HG03103 (cell line): Measurements from ENCODE around the gene COG2.
"Not testable (repeated sequence)": the region's sequence is repeated elsewhere in the genome, so short reads cannot be mapped to it uniquely, and the experiment has no call there.

Source experiments
- ATAC-seq: cut with Tn5 transposase; IDR thresholded peaks from one replicate; pipeline ENCODE4 v1.9.1; 2021; ENCODE audit warnings: low read depth; ENCODE audit not compliant: unreplicated experiment

COG2 gene

GRCh38 chr1:230642263-230642959, at the start of gene COG2:
TSS of gene COG2 (plus strand) at chr1:230642481. CDS start at chr1:230642607, 126 bp downstream.
- peak; percentile 93 for ATAC-seq

GRCh38 chr1:230592848-230593414, 49.4 kb upstream of the COG2 start:
- no peak for ATAC-seq

- no peak for ATAC-seq
These were observed 48.0 kb upstream of the COG2 start for GRCh38 chr1:230594214-230594773.

- no peak for ATAC-seq
These were observed 47.1 kb upstream of the COG2 start for GRCh38 chr1:230595181-230595580.

- ATAC-seq, result no peak
These were observed 46.0 kb upstream of the COG2 start for GRCh38 chr1:230596306-230596705.

- no peak for ATAC-seq
These were observed 43.5 kb upstream of the COG2 start for GRCh38 chr1:230598745-230599144.

GRCh38 chr1:230599926-230600656, 42.2 kb upstream of the COG2 start:
- no peak for ATAC-seq

GRCh38 chr1:230600657-230601400, 41.5 kb upstream of the COG2 start:
- not testable (repeated sequence) for ATAC-seq

GRCh38 chr1:230609208-230609607, 33.1 kb upstream of the COG2 start:
- no peak for ATAC-seq

- ATAC-seq, result no peak
These were observed 31.7 kb upstream of the COG2 start for GRCh38 chr1:230610589-230610988.

- ATAC-seq, result no peak
These were observed 31.0 kb upstream of the COG2 start for GRCh38 chr1:230611128-230611877.

GRCh38 chr1:230611878-230612235, 30.4 kb upstream of the COG2 start:
- ATAC-seq, result no peak

- ATAC-seq, result no peak
These were observed 29.6 kb upstream of the COG2 start for GRCh38 chr1:230612651-230613050.

- ATAC-seq, result no peak
These were observed 28.2 kb upstream of the COG2 start for GRCh38 chr1:230614121-230614520.

GRCh38 chr1:230618537-230618936, 23.7 kb upstream of the COG2 start:
- no peak for ATAC-seq

- ATAC-seq, result no peak
These were observed 21.5 kb upstream of the COG2 start for GRCh38 chr1:230620649-230621323.

- ATAC-seq, result no peak
These were observed 20.8 kb upstream of the COG2 start for GRCh38 chr1:230621324-230622030.

- no peak for ATAC-seq
These were observed 20.1 kb upstream of the COG2 start for GRCh38 chr1:230622151-230622550.
